ENCODE measurements around the gene CD52. TPM values are rescaled to one million over a fixed set of nuclear protein-coding genes. Genes with fewer than 3 reads are reported as not detected.

CD52 gene
- total RNA-seq, 3 donors from 2014 or later: 6.9 to 17.8 (median 13.1) TPM

GRCh38 chr1:26285366-26286063 is 32.2 kb upstream of the CD52 start:
- ATAC-seq (no peak), DNase-seq (peak; percentile 67 to 78 (median 74))
- H3K9me3 ChIP-seq: no peaks in the 10 kb centered on the region
- no peak overlapping the region for H3K4me3 ChIP-seq
- H3K4me1 ChIP-seq (ENCODE audit: low read depth): peaks cover 46% of the 10 kb centered on the region
- intact Hi-C loops (cut with DNase I, micrococcal nuclease): no loop called here
- no peaks in the 10 kb centered on the region for H3K36me3 ChIP-seq (ENCODE audit: low read depth)
- peak; percentile 18 for TF ChIP-seq CTCF (IDR thresholded peaks at IDR 0.05)

GRCh38 chr1:26286064-26286416 is 31.7 kb upstream of the CD52 start:
- TF ChIP-seq CTCF (IDR thresholded peaks at IDR 0.05): no peak
- no peaks in the 10 kb centered on the region for H3K9me3 ChIP-seq
- ATAC-seq (no peak), DNase-seq (no peak)
- intact Hi-C loops (cut with DNase I, micrococcal nuclease): no loop called here
- no peak overlapping the region for H3K4me3 ChIP-seq
- peaks cover 45% of the 10 kb centered on the region for H3K4me1 ChIP-seq (ENCODE audit: low read depth)
- no peaks in the 10 kb centered on the region for H3K36me3 ChIP-seq (ENCODE audit: low read depth)

- Histone ChIP-seq H3K4me1 (ENCODE audit: low read depth) (peaks cover 40% of the 10 kb centered on the region), H3K4me3 (no peak overlapping the region), H3K9me3 (no peaks in the 10 kb centered on the region), H3K36me3 (ENCODE audit: low read depth) (no peaks in the 10 kb centered on the region)
- DNase-seq: peak; percentile 56 to 84 (median 62)
- no peak for TF ChIP-seq CTCF (IDR thresholded peaks at IDR 0.05)
- intact Hi-C loops (cut with DNase I, micrococcal nuclease): no loop called here
- peak; percentile 25 for ATAC-seq
Measured at GRCh38 chr1:26287033-26287711, 30.6 kb upstream of the CD52 start.

- intact Hi-C loops (cut with DNase I, micrococcal nuclease): no loop called here
- no peak for TF ChIP-seq CTCF (IDR thresholded peaks at IDR 0.05)
- DNase-seq (no peak), ATAC-seq (no peak)
- Histone ChIP-seq H3K4me3 (no peak overlapping the region), H3K9me3 (no peaks in the 10 kb centered on the region), H3K36me3 (ENCODE audit: low read depth) (no peaks in the 10 kb centered on the region), H3K4me1 (ENCODE audit: low read depth) (peaks cover 40% of the 10 kb centered on the region)
Measured at GRCh38 chr1:26287811-26288210, 29.9 kb upstream of the CD52 start.

GRCh38 chr1:26288311-26288941 is 29.3 kb upstream of the CD52 start:
- DNase-seq: peak in 2 of 3 donors; percentile 26 to 71
- intact Hi-C loops (cut with DNase I, micrococcal nuclease): no loop called here
- TF ChIP-seq CTCF (IDR thresholded peaks at IDR 0.05): no peak
- H3K4me1 ChIP-seq (ENCODE audit: low read depth): peaks cover 40% of the 10 kb centered on the region
- H3K9me3 ChIP-seq: no peaks in the 10 kb centered on the region
- H3K36me3 ChIP-seq (ENCODE audit: low read depth): no peaks in the 10 kb centered on the region
- H3K4me3 ChIP-seq: no peak overlapping the region
- ATAC-seq: peak; percentile 52

All from mucosa of descending colon (tissue), 3 donors.